ENCODE measurements around the gene PLK3. TPM values are rescaled to one million over a fixed set of nuclear protein-coding genes. Genes with fewer than 3 reads are reported as not detected.

Gene PLK3
- total and polyA plus RNA-seq, 2 experiments from 2014 or later: 8.7 to 15.1 TPM

GRCh38 chr1:44842862-44843655 is 42.9 kb downstream of the PLK3 start, which contains the start of gene PTCH2:
PTCH2 (minus strand) TSS chr1:44843253; CDS start chr1:44842932, 321 bp downstream.
- Histone ChIP-seq H3K9me2 (ENCODE audit: insufficient read depth) (no peaks in the 10 kb centered on the region), H2AFZ (peak within 1 kb of the TSS; percentile 96), H3K36me3 (ENCODE audit: insufficient read depth) (no peaks in the 10 kb centered on the region), H3F3A (replicated peaks; ENCODE audit: low read depth) (0 out of 2 replicates have a peak, but pooled peaks cover 5% of the 10 kb centered on the region), H4K20me1 (replicated peaks; ENCODE audit: insufficient read depth) (no peaks in the 10 kb centered on the region), H3K79me2 (replicated peaks; ENCODE audit: insufficient read depth) (no peaks in the 10 kb centered on the region), H3K4me3 (peak within 1 kb of the TSS; percentile 91), H3K4me1 (ENCODE audit: insufficient read depth) (peaks cover 7% of the 10 kb centered on the region; the same call in 1 of the 2 replicates), H3K4me2 (peak within 1 kb of the TSS; percentile 98), H3K27ac (ENCODE audit: low read depth) (peak within 1 kb of the TSS; percentile 76; the same call in 1 of the 2 replicates), H3K27me3 (ENCODE audit: insufficient read depth) (peaks cover 11% of the 10 kb centered on the region; the same call in 1 of the 2 replicates)
- no peak within 1 kb of the TSS for H3K27ac Mint-ChIP-seq
- H3K9me3 Mint-ChIP-seq: 0 out of 3 replicates have a peak, but pooled peaks cover 4% of the 10 kb centered on the region
- peak within 1 kb of the TSS; percentile 77 for H3K4me3 Mint-ChIP-seq
- ATAC-seq: peak; percentile 95
- no peaks in the 10 kb centered on the region; the same call in 2 of the 3 replicates for H3K4me1 Mint-ChIP-seq
- H3K36me3 Mint-ChIP-seq (ENCODE audit: low read depth): 0 out of 3 replicates have a peak, but pooled peaks cover 3% of the 10 kb centered on the region
- DNase-seq (ENCODE audit: low spot score): peak; percentile 96
- TF ChIP-seq JUNB (IDR thresholded peaks at IDR 0.05; ENCODE audit: unreplicated experiment) (no peak), EZH2phosphoT487 (IDR thresholded peaks at IDR 0.05; ENCODE audit: unreplicated experiment) (no peak), POLR2AphosphoS5 (IDR thresholded peaks at IDR 0.05; ENCODE audit: low read depth) (peak; percentile 58), NANOG (IDR thresholded peaks at IDR 0.05; ENCODE audit: borderline replicate concordance) (no peak), ETS1 (IDR thresholded peaks at IDR 0.05) (no peak), ZNF114 (CRISPR knock-in tag; IDR thresholded peaks at IDR 0.05) (no peak)
- H3K27me3 Mint-ChIP-seq (ENCODE audit: insufficient read depth, low read depth, poor library complexity): peaks cover 18% of the 10 kb centered on the region

GRCh38 chr1:44846985-44847384 is 46.8 kb downstream of the PLK3 start:
- Mint-ChIP-seq H3K36me3 (ENCODE audit: low read depth) (0 out of 3 replicates have a peak, but pooled peaks cover 3% of the 10 kb centered on the region), H3K27ac (no peak overlapping the region), H3K4me3 (no peak overlapping the region), H3K9me3 (0 out of 3 replicates have a peak, but pooled peaks cover 4% of the 10 kb centered on the region), H3K4me1 (no peaks in the 10 kb centered on the region; the same call in 2 of the 3 replicates), H3K27me3 (ENCODE audit: insufficient read depth, low read depth, poor library complexity) (peaks cover 17% of the 10 kb centered on the region)
- H3K4me2 ChIP-seq: no peak overlapping the region
- H2AFZ ChIP-seq: no peak overlapping the region
- no peaks in the 10 kb centered on the region for H3K36me3 ChIP-seq (ENCODE audit: insufficient read depth)
- peaks cover 6% of the 10 kb centered on the region; the same call in 1 of the 2 replicates for H3K27me3 ChIP-seq (ENCODE audit: insufficient read depth)
- H3K4me3 ChIP-seq: no peak overlapping the region
- ATAC-seq: no peak
- H3K79me2 ChIP-seq (replicated peaks; ENCODE audit: insufficient read depth): no peaks in the 10 kb centered on the region
- H3K9me2 ChIP-seq (ENCODE audit: insufficient read depth): no peaks in the 10 kb centered on the region
- H3F3A ChIP-seq (replicated peaks; ENCODE audit: low read depth): 0 out of 2 replicates have a peak, but pooled peaks cover 3% of the 10 kb centered on the region
- H4K20me1 ChIP-seq (replicated peaks; ENCODE audit: insufficient read depth): no peaks in the 10 kb centered on the region
- no peak for DNase-seq (ENCODE audit: low spot score)
- TF ChIP-seq ZNF331 (CRISPR knock-in tag; IDR thresholded peaks at IDR 0.05; ENCODE audit: low read depth): no peak
- TF ChIP-seq ETS1 (IDR thresholded peaks at IDR 0.05): no peak
- TF ChIP-seq NANOG (IDR thresholded peaks at IDR 0.05; ENCODE audit: borderline replicate concordance): no peak
- no peak for TF ChIP-seq STAT1 (IDR thresholded peaks at IDR 0.05; ENCODE audit: unreplicated experiment)
- TF ChIP-seq EZH2phosphoT487 (IDR thresholded peaks at IDR 0.05; ENCODE audit: unreplicated experiment): no peak
- H3K4me1 ChIP-seq (ENCODE audit: insufficient read depth): 0 out of 2 replicates have a peak, but pooled peaks cover 7% of the 10 kb centered on the region
- H3K27ac ChIP-seq (ENCODE audit: low read depth): no peak overlapping the region

Data from GM23338 (cell line).